C1 segment of cervical spinal cord (tissue), 14 donors: ENCODE measurements around the gene ACOT12.

ENCODE experiments used
- DNase-seq, 14 donors: peaks; one replicate each; lab custom pipeline; 2025; lab: John Stamatoyannopoulos, UW

Gene ACOT12

DNA sequence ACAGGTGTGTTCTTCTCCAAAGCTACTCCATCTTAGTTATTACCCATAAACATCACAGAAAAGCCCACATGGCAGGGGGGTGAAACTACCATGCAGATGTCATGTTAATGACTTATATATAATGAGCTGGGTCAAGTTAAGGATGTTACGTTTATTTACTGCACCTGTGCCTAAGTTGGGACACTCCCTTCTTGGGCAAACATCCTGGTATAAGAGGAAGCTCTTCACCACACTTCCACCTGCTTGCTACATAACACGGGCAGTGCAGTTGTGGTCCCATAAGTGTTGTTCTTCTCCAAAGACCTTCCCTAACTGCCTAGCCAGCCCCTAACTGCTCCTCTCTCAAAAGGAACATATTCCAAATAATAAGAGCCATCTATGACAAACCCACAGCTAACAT is 101.8 kb downstream of the ACOT12 start:
- DNase-seq = no peak

DNA sequence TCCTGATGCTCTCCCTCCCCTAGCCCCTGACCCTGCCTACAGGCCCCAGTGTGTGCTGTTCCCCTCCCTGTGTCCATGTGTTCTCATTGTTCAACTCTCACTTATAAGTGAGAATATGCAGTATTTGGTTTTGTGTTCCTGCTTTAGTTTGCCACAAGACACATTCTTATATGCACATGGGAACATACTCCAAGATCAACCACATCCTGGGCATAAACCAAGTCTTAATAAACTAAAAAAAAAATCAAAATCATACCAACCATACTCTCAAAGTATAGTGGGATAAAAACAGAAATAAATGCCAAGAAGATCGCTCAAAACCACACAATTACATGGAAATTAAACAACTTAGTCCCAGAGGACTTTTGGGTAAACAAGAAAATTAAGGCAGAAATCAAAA is 103.8 kb downstream of the ACOT12 start:
- no peak for DNase-seq

DNA sequence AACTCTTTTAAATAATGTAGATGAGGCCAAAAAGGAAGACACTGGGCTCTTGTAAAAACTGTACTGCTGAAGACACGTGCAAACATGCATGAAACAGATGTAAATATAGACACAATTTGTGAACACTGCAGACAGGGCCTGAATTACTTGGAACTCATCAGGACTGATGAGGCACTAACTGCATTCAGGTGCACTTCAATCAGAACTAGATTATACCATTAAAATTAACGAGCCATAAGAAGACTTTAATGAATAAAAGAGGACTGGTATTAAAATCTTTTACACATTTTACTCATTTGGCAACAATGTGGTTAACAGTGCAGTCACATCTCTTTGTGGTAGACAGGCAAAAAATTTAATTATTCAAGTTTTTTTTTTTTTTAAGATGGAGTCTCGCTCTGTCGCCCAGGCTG is 105.9 kb downstream of the ACOT12 start:
- DNase-seq = no peak

DNA sequence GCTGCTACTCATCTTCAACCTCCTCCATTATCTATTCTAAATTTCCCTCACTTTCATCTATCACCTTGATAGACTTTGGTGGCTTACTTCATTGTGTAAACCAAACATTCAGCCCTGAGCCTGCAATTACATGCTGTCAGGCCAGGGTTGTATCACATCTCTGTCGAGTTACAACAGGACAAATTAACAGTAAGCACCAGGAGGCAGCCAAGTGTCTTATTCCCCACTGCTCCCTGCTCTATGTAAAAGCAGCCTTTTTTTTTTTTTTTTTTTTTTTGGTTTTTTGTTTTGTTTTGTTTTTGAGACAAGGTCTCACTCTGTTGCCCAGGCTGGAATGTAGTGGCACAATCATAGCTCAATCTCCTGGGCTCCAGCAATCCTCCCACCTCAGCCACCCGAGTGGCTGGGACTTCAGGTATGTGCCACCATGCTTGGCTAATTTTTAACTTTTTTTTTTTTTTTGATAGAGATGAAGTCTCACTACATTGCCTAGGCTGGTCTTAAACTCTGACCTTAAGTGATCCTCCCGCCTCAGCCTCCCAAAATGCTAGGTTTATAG is 107.8 kb downstream of the ACOT12 start:
- no peak for DNase-seq

DNA sequence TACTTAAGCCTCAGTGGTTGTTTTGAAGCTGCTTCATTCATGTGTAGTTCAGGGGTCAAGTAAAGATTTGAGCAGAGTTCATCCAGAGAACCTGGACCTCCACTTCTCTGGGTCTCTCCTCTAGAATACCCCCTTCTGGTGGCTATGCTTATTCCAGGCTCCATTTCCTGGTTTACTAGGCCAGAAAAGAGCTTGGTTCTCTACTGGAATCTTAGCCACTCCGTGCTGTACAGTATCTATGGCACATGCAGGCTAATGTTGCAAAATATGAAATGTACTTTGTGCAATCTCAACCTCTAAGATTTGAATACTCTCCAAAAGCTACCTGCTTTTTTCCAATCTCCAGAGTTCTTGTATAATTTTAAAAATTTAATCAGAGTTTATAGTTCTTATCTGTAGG is 110.0 kb downstream of the ACOT12 start:
- DNase-seq = no peak
